GM12892 (cell line): ENCODE results near the gene MARK3.

Experiments
- POLR2A ChIP-seq: IDR thresholded peaks from 2 replicates; pipeline ENCODE4 v1.6.1; 2011; ENCODE audit warnings: low read depth, low read length, control low read depth
- POLR2AphosphoS5 ChIP-seq: IDR thresholded peaks from 2 replicates; pipeline ENCODE4 v1.6.1; 2011; ENCODE audit warnings: low read depth, low read length, control low read depth

GRCh38 chr14:103430358-103430757 is 45.1 kb downstream of the MARK3 start:
- TF ChIP-seq POLR2A (no peak), POLR2AphosphoS5 (no peak)
